Epithelial cell of proximal tubule (primary cell): ENCODE data around the gene TCF7L2. TPM values are rescaled to one million over a fixed set of nuclear protein-coding genes. Genes with fewer than 3 reads are reported as not detected.

Experiments used
- DNase-seq: peaks from one replicate; pipeline ENCODE4 v3.0.0-alpha.2; 2011; ENCODE audit warnings: low read depth
- H3K4me3 ChIP-seq: 2 replicates; pipeline ENCODE4 v1.5.1; 2011; ENCODE audit warnings: low read depth, mild to moderate bottlenecking, low read length
- CTCF ChIP-seq: conservative IDR thresholded peaks from 2 replicates; pipeline ENCODE4 v1.5.1; 2012; ENCODE audit warnings: low read depth, mild to moderate bottlenecking, low read length
- total RNA-seq: library from RNA; depleted of rRNA; stranded (reverse); fragments of >200 nt; gene quantifications from 2 replicates; pipeline ENCODE4 v1.2.3, GENCODE V29; 2015

TCF7L2 gene
- total RNA-seq, 1 donor from 2014 or later: 5.4 TPM

GRCh38 chr10:112984756-112985155 lies 34.7 kb downstream of the TCF7L2 start:
- DNase-seq: no peak
- H3K4me3 ChIP-seq: no peak overlapping the region
- TF ChIP-seq CTCF: no peak

- no peak for DNase-seq
- H3K4me3 ChIP-seq: no peak overlapping the region
- no peak for TF ChIP-seq CTCF
Observed at GRCh38 chr10:112985690-112986543, 35.9 kb downstream of the TCF7L2 start.

DNA sequence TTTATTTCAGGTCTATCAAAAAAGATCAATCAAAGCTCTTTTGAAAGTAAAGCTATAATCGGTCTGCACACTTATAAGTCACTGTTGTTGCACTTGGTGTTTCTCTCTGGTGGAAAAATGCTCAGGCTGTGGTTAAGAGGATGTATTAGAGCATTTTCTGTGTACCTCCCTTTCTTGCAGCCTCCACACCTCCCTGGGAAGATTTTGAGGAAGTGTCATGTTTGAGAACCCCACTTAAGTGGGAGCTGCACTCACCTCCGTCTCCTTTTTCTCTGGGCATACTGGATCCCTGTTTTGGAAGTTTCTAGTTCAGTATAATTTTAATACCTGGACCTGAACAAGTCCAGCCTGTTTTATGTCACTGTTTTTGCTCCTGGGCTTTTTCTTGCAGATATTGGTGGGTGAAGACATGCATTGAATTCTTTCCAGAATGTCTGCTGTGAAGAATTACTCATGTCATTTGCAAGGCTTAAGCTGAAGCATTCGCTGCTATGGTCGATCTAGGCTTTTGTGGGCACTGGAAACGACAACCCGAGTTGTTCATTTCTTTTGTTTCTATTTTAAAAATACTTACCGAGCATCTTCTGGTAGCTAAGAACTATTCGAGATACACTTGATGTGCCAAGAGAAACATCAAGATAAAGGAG lies 36.6 kb downstream of the TCF7L2 start:
- H3K4me3 ChIP-seq: no peak overlapping the region
- DNase-seq: no peak
- TF ChIP-seq CTCF: no peak

DNA sequence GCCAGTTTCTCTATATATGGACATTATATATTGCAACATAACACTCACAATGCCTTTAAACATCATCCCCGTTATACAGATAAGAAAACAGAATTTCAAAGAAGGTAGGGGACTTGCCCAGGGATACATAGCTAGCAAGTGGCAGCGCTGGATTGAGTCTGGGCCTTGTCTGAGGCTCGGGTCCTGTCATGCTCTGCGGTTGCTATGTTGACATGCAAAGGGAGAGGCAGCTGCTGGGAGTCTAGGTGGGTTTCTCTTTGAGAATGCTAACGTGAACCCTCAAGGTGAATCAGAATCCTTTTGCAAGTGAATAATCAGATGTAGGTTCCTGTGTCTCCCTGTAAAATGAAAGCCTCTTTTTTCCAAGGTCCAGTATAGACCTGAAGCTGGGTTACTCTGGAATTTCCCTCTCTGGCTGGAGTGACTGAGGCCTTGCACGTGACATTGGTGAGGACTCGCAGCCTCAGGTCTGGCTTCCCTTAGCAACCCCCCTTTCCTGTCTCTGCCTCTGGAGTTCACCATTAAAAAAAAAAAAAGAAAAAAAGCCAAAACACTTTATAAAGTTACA lies 38.9 kb downstream of the TCF7L2 start:
- no peak for TF ChIP-seq CTCF
- DNase-seq: no peak
- H3K4me3 ChIP-seq: no peak overlapping the region

- DNase-seq: no peak
- TF ChIP-seq CTCF: no peak
- no peak overlapping the region for H3K4me3 ChIP-seq
Observed at GRCh38 chr10:112989826-112990225, 39.8 kb downstream of the TCF7L2 start.

DNA sequence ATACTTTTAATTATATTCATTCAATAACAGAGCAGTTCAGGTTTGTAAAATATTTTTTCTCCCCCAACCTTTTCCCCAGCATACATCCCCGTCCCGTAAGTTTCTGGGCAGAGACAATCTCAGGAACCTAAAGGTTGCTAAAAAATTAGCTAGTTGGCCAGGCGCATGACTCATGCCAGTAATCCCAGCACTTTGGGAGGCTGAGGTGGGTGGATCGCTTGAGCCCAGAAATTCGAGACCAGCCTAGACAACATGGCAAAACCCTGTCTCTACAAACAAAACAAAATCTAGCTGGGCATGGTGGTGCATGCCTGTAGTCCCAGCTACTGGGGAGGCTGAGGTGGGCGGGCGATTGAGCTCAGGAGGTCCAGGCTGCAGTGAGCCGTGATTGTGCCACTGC lies 40.2 kb downstream of the TCF7L2 start:
- DNase-seq: no peak
- no peak overlapping the region for H3K4me3 ChIP-seq

More for the DNA sequence above, 40.2 kb downstream of the TCF7L2 start:
- TF ChIP-seq CTCF: no peak
